ENCODE results near the gene HEATR9.

The HEATR9 gene

DNA sequence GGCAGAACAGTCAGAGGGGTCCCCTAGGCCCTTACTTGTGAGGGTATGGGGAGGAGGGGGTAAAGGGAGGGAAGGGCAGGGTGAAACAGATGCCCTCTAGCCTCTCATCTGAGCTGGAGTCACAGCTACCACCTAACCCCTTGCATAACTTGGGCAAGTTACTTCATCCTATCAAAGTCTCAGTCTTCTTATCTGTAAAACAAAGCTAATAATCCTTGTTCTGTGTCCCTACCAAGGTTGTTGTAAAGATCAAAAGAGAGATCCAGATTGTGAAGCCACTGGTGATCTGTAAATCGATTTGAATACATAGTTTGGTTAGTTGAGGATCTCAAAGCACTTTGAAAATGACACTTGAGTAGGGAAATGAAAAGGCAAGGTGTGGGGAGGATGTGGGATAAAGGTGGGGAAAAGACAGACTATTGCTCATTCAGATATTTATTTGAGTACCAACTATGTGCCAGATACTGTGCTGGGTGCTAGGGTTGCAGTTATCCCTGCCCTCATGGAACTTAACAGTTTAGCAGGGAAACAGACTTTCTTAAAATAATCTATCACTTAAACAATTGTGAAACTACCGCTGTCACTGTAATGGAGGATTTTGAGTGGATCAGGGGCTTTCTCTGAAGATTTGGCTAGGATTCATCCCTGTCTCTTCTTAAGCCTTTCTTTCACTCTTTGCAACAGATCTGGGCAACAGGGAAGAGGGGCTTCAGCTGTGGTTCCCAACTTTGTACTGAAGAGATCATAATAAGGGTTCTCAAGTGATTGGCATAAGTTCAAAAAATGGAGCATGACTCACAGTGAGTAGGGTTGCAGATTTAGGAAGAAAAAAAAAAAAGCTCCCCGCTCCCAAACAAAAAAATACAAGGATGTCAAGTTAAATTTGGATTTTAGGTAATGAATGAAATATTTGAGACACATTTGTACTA lies 3.0 kb downstream of the HEATR9 start:
- no peak for DNase-seq (ENCODE audit: low spot score)

DNA sequence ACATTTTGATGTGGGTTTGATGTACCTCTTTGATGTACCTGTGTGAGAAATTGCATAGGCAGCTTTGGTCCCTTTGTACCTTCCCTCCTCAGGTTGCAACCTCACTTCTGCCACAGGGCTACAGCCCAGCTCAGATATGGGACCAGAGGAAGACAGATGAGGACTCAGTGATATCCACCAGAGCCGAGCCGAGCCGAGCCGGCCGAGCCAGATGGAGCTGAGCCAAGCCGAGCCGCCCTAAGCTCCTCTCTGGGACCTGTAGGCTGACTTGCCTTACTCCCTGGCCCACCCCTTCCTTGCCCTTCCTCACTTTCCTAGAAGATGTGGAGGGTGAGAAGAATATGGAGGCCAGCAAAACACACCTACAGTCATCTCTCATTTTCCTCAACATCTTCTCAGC lies 3.8 kb downstream of the HEATR9 start:
- no peak for DNase-seq (ENCODE audit: low spot score)

- no peak for DNase-seq (ENCODE audit: low spot score)
Measured at GRCh38 chr17:35856603-35857002, 12.1 kb downstream of the HEATR9 start.

GRCh38 chr17:35855965-35856364 lies 12.7 kb downstream of the HEATR9 start:
- no peak for DNase-seq (ENCODE audit: low spot score)

DNA sequence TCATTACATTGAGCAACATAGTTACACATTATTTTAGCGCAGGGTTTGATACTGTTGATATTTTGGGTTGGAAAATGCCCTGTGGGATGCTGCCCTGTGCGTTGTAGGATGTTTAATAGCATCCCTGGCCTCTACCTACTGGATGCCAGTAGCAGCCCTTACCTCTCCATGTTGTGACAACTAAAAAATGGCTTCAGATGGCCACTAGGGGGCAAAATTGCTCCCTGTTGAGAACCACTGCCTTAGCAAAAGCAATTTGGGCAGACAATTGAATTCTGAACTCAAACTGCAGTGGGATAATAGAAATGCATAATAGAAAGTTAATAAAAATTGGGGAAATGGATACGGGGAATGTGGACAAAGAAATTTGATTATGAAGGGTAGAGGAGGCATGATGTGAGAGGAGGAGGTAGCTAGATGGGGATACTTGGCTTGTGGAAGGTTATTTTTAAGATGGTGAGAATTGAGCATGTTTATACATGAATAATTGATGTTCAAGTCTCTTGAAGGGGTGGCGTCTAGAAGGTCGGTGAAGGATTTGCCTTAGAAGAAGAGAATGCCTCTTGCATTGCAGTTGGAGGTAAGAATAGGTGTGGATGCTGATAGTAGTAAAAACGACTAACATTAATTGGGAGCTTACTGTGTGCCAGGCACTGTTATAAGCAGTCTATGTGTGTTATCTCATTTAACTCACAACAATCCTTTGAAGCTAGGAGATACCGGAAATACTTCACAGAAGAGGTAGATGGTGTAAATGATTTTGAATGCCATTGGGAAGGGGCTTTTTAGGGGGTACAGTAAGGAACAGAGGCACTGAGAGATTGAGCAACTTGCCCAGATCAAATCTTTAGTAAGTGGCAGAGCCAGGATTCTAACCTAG lies 19.0 kb downstream of the HEATR9 start:
- peak; percentile 45 for DNase-seq (ENCODE audit: low spot score)

DNA sequence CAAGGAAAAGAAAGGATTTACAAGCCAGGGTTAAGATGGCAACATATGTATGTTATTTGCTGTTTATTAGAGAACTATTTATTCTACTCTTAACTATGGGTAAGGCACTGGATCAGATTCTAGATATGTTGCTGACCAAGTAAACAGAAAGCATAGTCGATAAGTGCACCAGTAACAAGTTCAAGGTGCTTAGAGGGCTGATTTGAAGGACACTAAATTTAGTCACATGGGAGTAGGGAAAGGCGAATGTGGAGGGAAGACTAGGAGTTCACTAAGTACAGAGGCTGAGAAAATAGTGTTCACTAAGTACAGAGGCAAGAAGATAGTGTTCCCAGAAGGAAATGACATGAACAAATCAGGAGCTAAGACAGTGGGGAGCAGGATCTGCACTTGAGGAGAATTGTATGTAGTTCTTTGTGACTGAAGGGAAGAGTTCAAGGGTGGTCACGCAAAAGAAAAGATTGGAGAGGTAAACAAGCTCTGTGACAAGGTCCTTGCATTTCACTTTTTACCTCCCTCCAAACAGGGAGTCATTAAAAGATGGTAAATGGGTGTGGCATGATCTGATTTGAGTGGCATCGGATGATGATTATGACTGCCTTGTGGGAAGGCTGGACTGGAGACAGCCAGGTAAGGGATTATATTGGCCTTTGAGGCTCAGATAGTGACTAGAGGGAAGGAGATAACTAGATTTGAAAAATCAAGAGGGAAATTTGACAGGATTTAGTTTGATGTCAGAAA lies 20.9 kb downstream of the HEATR9 start:
- no peak for DNase-seq (ENCODE audit: low spot score)

DNA sequence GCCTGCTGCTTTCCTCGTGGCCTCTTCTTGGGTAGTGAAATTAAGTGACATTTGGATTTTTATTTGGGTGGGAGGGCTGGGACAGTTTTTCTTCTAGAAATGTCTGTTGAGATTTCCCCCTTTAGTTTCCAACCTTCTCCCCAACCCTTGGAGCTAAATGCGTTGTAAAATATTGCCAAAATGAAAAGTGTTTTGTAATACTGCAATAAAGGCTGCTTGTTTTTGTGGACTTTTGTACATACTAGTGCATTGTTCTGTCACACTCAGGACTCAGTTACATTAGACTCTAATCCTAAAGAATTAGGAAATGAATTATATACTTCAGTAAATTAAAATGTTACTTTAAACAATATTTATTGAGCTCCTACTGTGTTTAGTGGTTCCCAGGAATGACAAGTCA lies 21.7 kb downstream of the HEATR9 start:
- DNase-seq (ENCODE audit: low spot score) = no peak

DNA sequence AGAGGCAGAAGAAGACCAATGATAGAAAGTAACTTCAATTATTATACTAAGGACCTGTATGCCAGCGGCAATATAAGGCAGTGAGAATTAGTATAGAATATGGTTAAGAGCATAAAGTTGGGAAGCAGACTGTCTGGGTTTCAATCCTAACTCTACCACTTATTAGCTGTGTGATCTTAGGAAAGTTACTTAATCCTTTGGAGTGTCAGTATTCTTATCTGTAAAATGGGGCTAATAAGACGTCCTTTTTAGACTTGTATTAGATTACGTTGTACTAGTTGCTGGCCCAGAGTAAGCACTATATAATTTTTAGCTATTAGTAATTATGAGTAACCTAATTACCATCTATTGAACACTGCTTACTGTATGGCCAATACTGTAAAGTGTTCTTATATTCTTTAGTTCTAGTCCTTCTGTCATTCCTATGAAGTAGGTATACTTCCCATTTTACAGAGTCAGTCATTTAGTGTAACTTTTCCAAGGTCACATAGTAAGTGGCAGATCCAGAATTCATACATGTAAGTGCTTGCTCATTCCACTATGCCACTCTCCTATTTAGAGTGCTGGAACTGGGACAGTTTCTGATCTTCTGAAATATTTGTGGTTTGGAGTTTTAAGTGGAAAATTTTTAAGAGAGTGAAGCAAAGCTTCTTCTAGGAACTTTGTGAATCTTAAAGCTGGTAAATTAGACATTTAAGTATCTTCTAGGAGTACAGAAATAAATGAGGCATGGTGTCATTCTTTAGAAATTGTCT lies 22.5 kb downstream of the HEATR9 start:
- no peak for DNase-seq (ENCODE audit: low spot score)

DNA sequence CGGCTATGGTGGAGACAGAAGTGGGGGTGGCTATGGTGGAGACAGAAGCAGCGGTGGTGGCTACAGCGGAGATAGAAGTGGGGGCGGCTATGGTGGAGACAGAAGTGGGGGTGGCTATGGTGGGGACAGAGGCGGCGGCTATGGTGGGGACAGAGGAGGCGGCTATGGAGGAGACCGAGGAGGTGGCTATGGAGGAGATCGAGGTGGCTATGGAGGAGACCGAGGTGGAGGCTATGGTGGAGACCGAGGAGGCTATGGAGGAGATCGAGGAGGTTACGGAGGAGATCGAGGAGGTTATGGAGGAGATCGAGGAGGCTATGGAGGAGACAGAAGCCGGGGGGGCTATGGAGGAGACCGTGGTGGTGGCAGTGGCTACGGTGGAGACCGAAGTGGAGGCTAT lies 24.1 kb downstream of the HEATR9 start:
- no peak for DNase-seq (ENCODE audit: low spot score)

GRCh38 chr17:35843698-35844097 lies 25.0 kb downstream of the HEATR9 start:
- no peak for DNase-seq (ENCODE audit: low spot score)

DNA sequence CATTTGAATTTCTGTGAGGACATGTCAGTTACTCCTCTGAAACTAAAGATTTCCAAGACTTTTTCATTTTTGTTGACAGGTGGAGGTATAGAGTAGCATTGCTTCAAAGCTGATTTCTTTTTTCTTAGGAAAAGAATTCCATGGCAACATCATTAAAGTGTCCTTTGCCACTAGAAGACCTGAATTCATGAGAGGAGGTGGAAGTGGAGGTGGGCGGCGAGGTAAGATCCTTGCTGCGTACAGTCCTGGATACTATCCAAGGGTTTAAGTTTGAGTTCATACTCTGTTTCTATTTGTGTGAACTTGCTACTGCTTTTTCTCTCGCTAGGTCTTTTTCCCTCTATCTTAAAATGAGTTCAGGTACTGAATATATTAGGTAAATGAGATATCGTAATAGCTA lies 26.5 kb downstream of the HEATR9 start:
- no peak for DNase-seq (ENCODE audit: low spot score)

DNA sequence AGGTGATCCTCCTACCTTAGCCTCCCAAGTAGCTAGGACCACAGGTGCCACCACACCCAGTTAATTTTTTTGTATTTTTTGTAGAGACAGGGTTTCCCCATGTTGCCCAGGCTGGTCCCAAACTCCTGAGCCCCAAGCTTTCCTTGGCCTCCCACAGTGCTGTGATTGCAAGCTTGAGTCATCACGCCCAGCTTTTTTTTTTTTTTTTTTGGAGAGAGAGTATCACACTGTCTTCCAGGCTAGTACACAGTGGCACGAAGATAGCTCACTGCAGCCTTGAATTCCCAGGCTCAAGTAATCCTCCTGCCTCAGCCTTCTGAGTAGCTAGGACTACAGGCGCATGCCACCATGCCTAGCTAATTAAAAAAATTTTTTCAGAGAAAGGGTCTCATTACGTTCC lies 27.2 kb downstream of the HEATR9 start:
- DNase-seq (ENCODE audit: low spot score) = no peak

GRCh38 chr17:35841101-35841500 lies 27.6 kb downstream of the HEATR9 start:
- DNase-seq (ENCODE audit: low spot score) = no peak

GRCh38 chr17:35825206-35825605 lies 43.5 kb downstream of the HEATR9 start:
- DNase-seq (ENCODE audit: low spot score) = no peak

- no peak for DNase-seq (ENCODE audit: low spot score)
Measured at GRCh38 chr17:35821308-35821707, 47.4 kb downstream of the HEATR9 start.

DNA sequence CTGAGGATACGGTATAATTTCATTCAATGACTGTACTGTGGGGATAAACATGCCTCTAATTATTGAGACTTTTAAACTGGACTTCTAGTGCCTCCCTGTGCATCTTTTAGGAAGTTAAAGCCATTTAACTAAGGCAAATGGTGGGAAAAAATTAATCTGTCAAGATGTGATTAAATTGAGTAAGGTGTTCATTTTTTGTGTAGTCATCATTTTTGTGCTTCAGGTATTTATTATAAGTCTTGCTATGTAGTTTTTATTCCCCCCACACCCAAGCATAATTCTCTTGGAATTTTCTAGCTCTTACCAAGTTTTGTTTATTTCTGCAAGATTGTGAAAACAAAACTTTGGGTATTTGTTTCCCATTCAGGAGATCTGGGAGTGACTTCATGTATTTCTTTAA lies 49.2 kb downstream of the HEATR9 start:
- no peak for DNase-seq (ENCODE audit: low spot score)

- DNase-seq (ENCODE audit: low spot score) = no peak
Measured at GRCh38 chr17:35817196-35817595, 51.5 kb downstream of the HEATR9 start.

- no peak for DNase-seq (ENCODE audit: low spot score)
Measured at GRCh38 chr17:35816723-35817122, 52.0 kb downstream of the HEATR9 start.

GRCh38 chr17:35812456-35812855 lies 56.2 kb downstream of the HEATR9 start:
- DNase-seq (ENCODE audit: low spot score) = no peak

DNA sequence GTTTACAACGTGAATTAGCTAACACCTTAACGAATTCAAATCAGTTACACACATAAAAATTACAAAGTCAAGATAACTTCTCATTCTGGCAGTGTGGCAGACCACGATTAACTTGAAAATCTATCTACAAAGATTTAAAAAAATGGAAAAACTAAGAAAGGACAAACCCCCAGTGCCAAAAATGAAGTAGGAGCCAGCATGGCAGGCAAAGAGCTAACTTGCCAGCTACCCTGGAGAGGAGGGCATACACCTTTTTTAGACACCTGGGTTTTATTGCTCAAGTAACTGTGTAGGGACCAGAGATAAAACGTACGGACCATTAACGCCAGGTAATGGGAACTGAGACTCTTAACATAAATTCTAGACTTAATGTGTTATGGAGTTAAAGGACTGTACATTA lies 56.9 kb downstream of the HEATR9 start:
- DNase-seq (ENCODE audit: low spot score) = no peak

DNA sequence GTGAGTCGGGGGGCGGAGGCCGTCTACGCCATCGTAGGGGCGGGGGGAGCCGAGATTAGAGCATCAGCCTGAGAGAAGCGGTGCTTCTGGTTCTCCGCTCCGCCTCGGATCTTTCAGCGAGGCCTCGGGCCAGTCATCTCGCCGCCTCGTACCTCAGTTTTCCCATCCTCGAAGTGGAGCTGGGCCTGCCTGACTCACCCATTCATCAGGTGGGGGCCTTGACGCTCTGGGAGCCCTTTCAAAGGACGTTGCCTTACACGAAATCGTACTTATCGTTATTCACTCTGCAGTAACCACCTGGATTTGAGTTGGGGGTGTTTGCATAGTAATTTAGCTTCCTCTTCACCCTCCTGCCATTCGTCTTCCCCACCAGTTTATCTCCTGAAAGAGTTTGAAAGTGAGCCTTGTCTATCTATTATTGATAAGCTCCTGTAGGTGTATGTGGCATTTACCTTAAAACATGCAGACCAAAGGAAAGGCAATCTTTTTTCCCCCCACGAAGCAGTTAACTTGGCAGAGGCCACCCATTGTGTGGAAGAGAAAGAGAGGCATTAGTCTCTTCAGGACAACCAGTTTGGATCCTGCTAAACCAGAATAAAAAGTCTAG lies 58.7 kb downstream of the HEATR9 start:
- DNase-seq (ENCODE audit: low spot score) = no peak

All from germinal center (tissue), 1 donor.